ENCODE data around the gene ARHGEF28.

DNA sequence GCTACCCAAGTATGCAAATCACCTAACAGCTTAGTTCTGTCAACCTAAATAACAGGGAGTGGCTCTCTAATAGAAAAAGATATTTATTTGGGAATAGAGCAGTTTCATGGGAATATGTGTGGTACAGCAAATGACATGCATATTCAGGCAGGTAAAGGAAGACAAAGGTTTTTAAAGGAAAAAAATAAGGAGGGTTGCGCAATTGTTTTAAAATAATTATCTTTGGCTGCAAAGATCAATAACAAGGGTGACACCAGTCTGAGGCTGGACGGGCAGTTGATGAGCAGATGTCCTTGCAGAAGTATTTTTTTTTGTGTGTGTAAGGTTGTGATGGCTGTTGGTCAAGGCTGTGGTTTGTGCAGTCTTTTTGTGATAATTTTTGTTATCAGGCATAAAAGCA lies 332.0 kb downstream of the ARHGEF28 start:
- TF ChIP-seq CTCF (IDR thresholded peaks at IDR 0.05; ENCODE audit: poor library complexity, severe bottlenecking) (no peak), MXI1 (conservative IDR thresholded peaks at IDR 0.05; ENCODE audit: poor library complexity, severe bottlenecking) (no peak), REST (IDR thresholded peaks at IDR 0.05; ENCODE audit: borderline replicate concordance) (no peak)

Measured in neural cell (in vitro differentiated cells).